ENCODE measurements around the gene SERPINB1. TPM values are rescaled to one million over a fixed set of nuclear protein-coding genes. Genes with fewer than 3 reads are reported as not detected.
A peak's percentile ranks its signal among the peaks of the same experiment; 100 is the strongest.

The SERPINB1 gene
- total RNA-seq, 2 experiments from 2014 or later: 58.3 to 58.4 TPM

GRCh38 chr6:2877057-2877882 lies 35.6 kb upstream of the SERPINB1 start:
- ATAC-seq (ENCODE audit: poor library complexity): no peak
- peak overlapping the region; percentile 73 to 79 for H3K27ac ChIP-seq (ENCODE audit: low read depth in 1 of 2, low read length in 2 of 2)

GRCh38 chr6:2876210-2877056 lies 34.8 kb upstream of the SERPINB1 start:
- DNase-seq (peak in 4 of 14 experiments; percentile 23 to 68 (median 62)), ATAC-seq (ENCODE audit: poor library complexity) (no peak)
- no peak for TF ChIP-seq CTCF (IDR thresholded peaks at IDR 0.05)
- Histone ChIP-seq H3K27ac (ENCODE audit: low read depth in 1 of 2, low read length in 2 of 2) (peak overlapping the region; percentile 73 to 79), H3K4me1 (ENCODE audit: insufficient read depth, low read length) (peaks cover 63% of the 10 kb centered on the region), H3K36me3 (ENCODE audit: insufficient read depth, low read length) (no peaks in the 10 kb centered on the region), H3K27me3 (ENCODE audit: control insufficient read depth in 1 of 2, insufficient read depth in 2 of 2, low read length in 2 of 2) (no peaks in the 10 kb centered on the region), H3K9me3 (ENCODE audit: control insufficient read depth in 1 of 2, insufficient read depth in 1 of 2, low read length in 2 of 2) (no peaks in the 10 kb centered on the region), H3K4me3 (ENCODE audit: low read length) (peak overlapping the region; percentile 44)
- CTCF ChIA-PET: interaction anchor here (1.0 to 3.3 kb wide), 3 partner anchors 15 to 23 kb away, joined by 3 to 13 read pairs (median 4); no protein-coding TSS in a partner anchor
- peaks cover 80% of the 10 kb centered on the region for H3K4me1 Mint-ChIP-seq (ENCODE audit: low read depth)
- no peaks in the 10 kb centered on the region for H3K27me3 Mint-ChIP-seq
- peak overlapping the region; percentile 95 for H3K4me3 Mint-ChIP-seq
- POLR2A ChIA-PET: interaction anchor here (0.9 to 4.5 kb wide), 11 partner anchors 10 to 150 kb away, joined by 3 to 24 read pairs (median 3); partner anchors contain the start of gene WRNIP1
- peaks cover 2% of the 10 kb centered on the region for H3K9me3 Mint-ChIP-seq
- intact Hi-C loops (cut with DNase I, micrococcal nuclease): loop anchor here in 1 of 2 experiments (2.0 kb wide), 1 partner anchor 14 kb away; no protein-coding TSS in a partner anchor
- peak overlapping the region; percentile 87 for H3K27ac Mint-ChIP-seq
- H3K36me3 Mint-ChIP-seq (ENCODE audit: low read depth): peaks cover 6% of the 10 kb centered on the region

More at GRCh38 chr6:2877057-2877882, 35.6 kb upstream of the SERPINB1 start:
- intact Hi-C loops (cut with DNase I, micrococcal nuclease): loop anchor here in 1 of 2 experiments (2.0 kb wide), 1 partner anchor 14 kb away; no protein-coding TSS in a partner anchor
- H3K27me3 Mint-ChIP-seq: no peaks in the 10 kb centered on the region
- CTCF ChIA-PET: interaction anchor here (1.0 to 3.3 kb wide), 6 partner anchors 15 to 29 kb away, joined by 3 to 13 read pairs (median 4); partner anchors contain the start of gene SERPINB9
- peaks cover 2% of the 10 kb centered on the region for H3K9me3 Mint-ChIP-seq
- POLR2A ChIA-PET: interaction anchor here (0.9 to 4.5 kb wide), 12 partner anchors 9 to 112 kb away, joined by 3 to 24 read pairs (median 4); partner anchors contain the start of gene WRNIP1
- peaks cover 63% of the 10 kb centered on the region for H3K4me1 ChIP-seq (ENCODE audit: insufficient read depth, low read length)
- TF ChIP-seq CTCF (IDR thresholded peaks at IDR 0.05): no peak
- DNase-seq: no peak
- no peaks in the 10 kb centered on the region for H3K36me3 ChIP-seq (ENCODE audit: insufficient read depth, low read length)
- H3K4me3 ChIP-seq (ENCODE audit: low read length): no peak overlapping the region
- peaks cover 9% of the 10 kb centered on the region for H3K36me3 Mint-ChIP-seq (ENCODE audit: low read depth)
- peak overlapping the region; percentile 95 for H3K4me3 Mint-ChIP-seq
- no peaks in the 10 kb centered on the region for H3K9me3 ChIP-seq (ENCODE audit: control insufficient read depth in 1 of 2, insufficient read depth in 1 of 2, low read length in 2 of 2)
- H3K27me3 ChIP-seq (ENCODE audit: control insufficient read depth in 1 of 2, insufficient read depth in 2 of 2, low read length in 2 of 2): no peaks in the 10 kb centered on the region
- peaks cover 85% of the 10 kb centered on the region for H3K4me1 Mint-ChIP-seq (ENCODE audit: low read depth)
- peak overlapping the region; percentile 87 for H3K27ac Mint-ChIP-seq
